Right lobe of liver (tissue), 4 donors: ENCODE results near the gene EML2.
"Not testable (repeated sequence)": the region's sequence is repeated elsewhere in the genome, so short reads cannot be mapped to it uniquely, and the experiment has no call there.

ENCODE experiments used
- CTCF ChIP-seq, 4 donors: fragments of 200-600 bp in 3 of 4; fragments of 450-650 bp in 1 of 4; IDR thresholded peaks; one replicate each; pipeline versions ENCODE4 v1.5.1 to v1.8.0; 2016 to 2022; ENCODE audit warnings: antibody characterized with exemption in 4 of 4, mild to moderate bottlenecking in 2 of 4
- POLR2A ChIP-seq: fragments of 450-650 bp; IDR thresholded peaks from one replicate; pipeline ENCODE4 v1.6.1; 2017; ENCODE audit warnings: antibody characterized with exemption, mild to moderate bottlenecking
- donor health status: DM: no; HTN: no; CAD: no.
- donor health status: DM: no; HTN: no; CAD: no.
- donor health status: DM: no; HTN: yes; CAD: no.

- not testable (repeated sequence) for TF ChIP-seq CTCF (IDR thresholded peaks at IDR 0.05); POLR2A
Measured at GRCh38 chr19:45685045-45685444, 45.8 kb upstream of the EML2 start.
